ENCODE data around the gene RGS6.

The RGS6 gene

GRCh38 chr14:72154645-72155378 lies 222.6 kb downstream of the RGS6 start:
- H3K36me3 ChIP-seq (ENCODE audit: insufficient read depth, low read length) = no peaks in the 10 kb centered on the region
- H3K79me2 ChIP-seq (ENCODE audit: control insufficient read depth, insufficient read depth, low read length, unreplicated experiment) = no peaks in the 10 kb centered on the region
- H3K27me3 ChIP-seq (ENCODE audit: insufficient read depth, low read length) = no peaks in the 10 kb centered on the region
- H3K4me3 ChIP-seq (ENCODE audit: low read depth, low read length) = no peak overlapping the region
- no peaks in the 10 kb centered on the region for H3K4me1 ChIP-seq (ENCODE audit: control insufficient read depth, insufficient read depth, low read length, unreplicated experiment)
- H3K27ac ChIP-seq (ENCODE audit: low read depth, low read length) = no peak overlapping the region
- no peak overlapping the region for H2AFZ ChIP-seq (ENCODE audit: low read length, unreplicated experiment)

GRCh38 chr14:72155379-72155993 lies 223.3 kb downstream of the RGS6 start:
- H3K4me3 ChIP-seq (ENCODE audit: low read depth, low read length) = no peak overlapping the region
- H3K27me3 ChIP-seq (ENCODE audit: insufficient read depth, low read length) = no peaks in the 10 kb centered on the region
- no peaks in the 10 kb centered on the region for H3K79me2 ChIP-seq (ENCODE audit: control insufficient read depth, insufficient read depth, low read length, unreplicated experiment)
- no peak overlapping the region for H2AFZ ChIP-seq (ENCODE audit: low read length, unreplicated experiment)
- H3K36me3 ChIP-seq (ENCODE audit: insufficient read depth, low read length) = no peaks in the 10 kb centered on the region
- no peak overlapping the region for H3K27ac ChIP-seq (ENCODE audit: low read depth, low read length)
- H3K4me1 ChIP-seq (ENCODE audit: control insufficient read depth, insufficient read depth, low read length, unreplicated experiment) = no peaks in the 10 kb centered on the region

GRCh38 chr14:72164420-72165228 lies 232.4 kb downstream of the RGS6 start:
- Histone ChIP-seq H2AFZ (ENCODE audit: low read length, unreplicated experiment) (no peak overlapping the region), H3K36me3 (ENCODE audit: insufficient read depth, low read length) (no peaks in the 10 kb centered on the region), H3K27me3 (ENCODE audit: insufficient read depth, low read length) (no peaks in the 10 kb centered on the region), H3K4me3 (ENCODE audit: low read depth, low read length) (no peak overlapping the region), H3K4me1 (ENCODE audit: control insufficient read depth, insufficient read depth, low read length, unreplicated experiment) (no peaks in the 10 kb centered on the region), H3K79me2 (ENCODE audit: control insufficient read depth, insufficient read depth, low read length, unreplicated experiment) (no peaks in the 10 kb centered on the region), H3K27ac (ENCODE audit: low read depth, low read length) (no peak overlapping the region)

DNA sequence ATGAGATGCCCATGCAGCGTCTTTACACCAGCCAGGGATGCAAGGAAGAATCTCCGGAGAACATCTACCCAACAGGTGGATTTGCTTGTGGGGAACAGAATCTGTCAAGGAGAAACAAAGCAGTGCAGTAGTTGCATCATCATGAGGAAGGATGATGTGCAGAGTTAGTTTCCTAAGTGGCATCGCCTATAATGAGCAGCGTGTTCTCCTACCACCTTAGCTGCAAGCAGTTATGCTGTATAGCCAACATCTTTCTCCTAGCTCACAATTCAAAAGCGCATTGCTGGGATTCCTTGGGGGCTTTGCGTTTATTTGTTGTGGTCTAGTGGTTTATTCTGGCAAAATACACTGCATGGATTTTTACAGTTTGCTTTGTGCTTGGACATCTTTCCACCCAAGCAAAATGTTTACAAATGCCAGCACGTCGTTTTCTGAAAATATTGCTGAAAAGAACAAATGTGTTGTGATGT lies 233.0 kb downstream of the RGS6 start:
- no peak overlapping the region for H3K27ac ChIP-seq (ENCODE audit: low read depth, low read length)
- no peaks in the 10 kb centered on the region for H3K36me3 ChIP-seq (ENCODE audit: insufficient read depth, low read length)
- H2AFZ ChIP-seq (ENCODE audit: low read length, unreplicated experiment) = no peak overlapping the region
- H3K4me1 ChIP-seq (ENCODE audit: control insufficient read depth, insufficient read depth, low read length, unreplicated experiment) = no peaks in the 10 kb centered on the region
- H3K27me3 ChIP-seq (ENCODE audit: insufficient read depth, low read length) = no peaks in the 10 kb centered on the region
- H3K4me3 ChIP-seq (ENCODE audit: low read depth, low read length) = no peak overlapping the region
- no peaks in the 10 kb centered on the region for H3K79me2 ChIP-seq (ENCODE audit: control insufficient read depth, insufficient read depth, low read length, unreplicated experiment)

DNA sequence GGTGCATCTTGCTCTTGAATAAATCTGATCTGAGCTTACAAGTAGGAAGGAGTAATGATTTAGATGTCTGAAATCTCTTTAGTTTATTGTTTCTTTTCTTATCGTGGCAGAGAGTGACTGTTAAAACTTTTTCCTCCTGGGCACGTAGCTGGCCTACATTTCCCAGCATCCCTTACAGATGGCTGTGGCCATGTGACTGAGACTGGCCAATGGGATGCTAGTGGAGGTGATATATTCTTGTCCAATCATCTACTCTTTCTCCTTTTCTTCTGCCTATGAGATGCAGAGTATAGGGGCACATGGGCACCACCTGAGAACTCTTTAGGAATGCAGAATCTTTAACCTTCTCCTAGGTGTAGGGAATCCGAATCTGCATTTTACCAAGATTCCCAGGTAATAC lies 237.3 kb downstream of the RGS6 start:
- H3K4me3 ChIP-seq (ENCODE audit: low read depth, low read length) = no peak overlapping the region
- H3K4me1 ChIP-seq (ENCODE audit: control insufficient read depth, insufficient read depth, low read length, unreplicated experiment) = no peaks in the 10 kb centered on the region
- H2AFZ ChIP-seq (ENCODE audit: low read length, unreplicated experiment) = no peak overlapping the region
- H3K36me3 ChIP-seq (ENCODE audit: insufficient read depth, low read length) = no peaks in the 10 kb centered on the region
- no peaks in the 10 kb centered on the region for H3K27me3 ChIP-seq (ENCODE audit: insufficient read depth, low read length)
- no peak overlapping the region for H3K27ac ChIP-seq (ENCODE audit: low read depth, low read length)
- no peaks in the 10 kb centered on the region for H3K79me2 ChIP-seq (ENCODE audit: control insufficient read depth, insufficient read depth, low read length, unreplicated experiment)

DNA sequence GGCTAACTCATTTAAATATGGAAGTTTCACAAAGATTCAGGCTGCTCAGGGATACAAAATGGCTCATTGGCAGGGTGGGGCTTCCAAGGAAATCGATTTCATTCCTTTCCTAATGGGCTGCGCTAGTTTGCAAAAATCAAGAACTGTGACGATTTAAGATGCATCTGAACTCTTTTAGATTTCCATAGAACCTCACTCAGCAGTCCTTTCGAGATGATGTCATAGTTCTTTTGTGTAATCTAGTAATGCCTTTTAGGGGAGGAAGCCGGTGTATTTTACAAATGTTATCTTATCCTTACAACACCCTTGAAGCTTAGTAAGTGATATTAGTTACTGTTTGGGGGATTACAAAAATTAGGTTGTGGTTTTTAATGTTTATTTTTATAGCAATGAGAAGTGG lies 239.8 kb downstream of the RGS6 start:
- no peaks in the 10 kb centered on the region for H3K27me3 ChIP-seq (ENCODE audit: insufficient read depth, low read length)
- no peaks in the 10 kb centered on the region for H3K36me3 ChIP-seq (ENCODE audit: insufficient read depth, low read length)
- no peak overlapping the region for H3K27ac ChIP-seq (ENCODE audit: low read depth, low read length)
- no peak overlapping the region for H2AFZ ChIP-seq (ENCODE audit: low read length, unreplicated experiment)
- H3K4me1 ChIP-seq (ENCODE audit: control insufficient read depth, insufficient read depth, low read length, unreplicated experiment) = no peaks in the 10 kb centered on the region
- H3K79me2 ChIP-seq (ENCODE audit: control insufficient read depth, insufficient read depth, low read length, unreplicated experiment) = no peaks in the 10 kb centered on the region
- no peak overlapping the region for H3K4me3 ChIP-seq (ENCODE audit: low read depth, low read length)

DNA sequence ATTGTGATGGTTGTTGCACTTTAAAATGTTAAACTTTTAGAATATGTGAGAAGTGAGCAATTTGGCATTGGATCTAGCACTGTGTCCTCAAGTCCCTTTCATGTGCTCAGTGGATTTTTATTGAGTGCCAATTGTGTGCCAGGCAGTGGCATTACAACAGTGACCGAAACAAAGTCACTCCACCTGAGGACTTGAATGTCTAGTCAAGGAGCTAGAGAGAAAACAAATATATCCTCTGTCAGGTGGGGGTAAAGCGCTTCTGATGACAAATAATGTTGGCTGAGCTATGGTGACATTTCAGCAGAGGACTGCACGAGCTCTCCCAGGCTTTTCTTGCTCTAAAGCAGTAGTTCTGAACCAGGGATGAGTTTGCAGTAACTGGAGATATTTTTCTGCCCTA lies 240.4 kb downstream of the RGS6 start:
- Histone ChIP-seq H2AFZ (ENCODE audit: low read length, unreplicated experiment) (no peak overlapping the region), H3K36me3 (ENCODE audit: insufficient read depth, low read length) (no peaks in the 10 kb centered on the region), H3K27me3 (ENCODE audit: insufficient read depth, low read length) (no peaks in the 10 kb centered on the region), H3K4me1 (ENCODE audit: control insufficient read depth, insufficient read depth, low read length, unreplicated experiment) (no peaks in the 10 kb centered on the region), H3K4me3 (ENCODE audit: low read depth, low read length) (no peak overlapping the region), H3K79me2 (ENCODE audit: control insufficient read depth, insufficient read depth, low read length, unreplicated experiment) (no peaks in the 10 kb centered on the region), H3K27ac (ENCODE audit: low read depth, low read length) (no peak overlapping the region)

GRCh38 chr14:72173038-72173720 lies 240.9 kb downstream of the RGS6 start:
- no peak overlapping the region for H3K4me3 ChIP-seq (ENCODE audit: low read depth, low read length)
- H3K27ac ChIP-seq (ENCODE audit: low read depth, low read length) = no peak overlapping the region
- no peak overlapping the region for H2AFZ ChIP-seq (ENCODE audit: low read length, unreplicated experiment)
- H3K36me3 ChIP-seq (ENCODE audit: insufficient read depth, low read length) = no peaks in the 10 kb centered on the region
- H3K27me3 ChIP-seq (ENCODE audit: insufficient read depth, low read length) = no peaks in the 10 kb centered on the region
- no peaks in the 10 kb centered on the region for H3K4me1 ChIP-seq (ENCODE audit: control insufficient read depth, insufficient read depth, low read length, unreplicated experiment)
- no peaks in the 10 kb centered on the region for H3K79me2 ChIP-seq (ENCODE audit: control insufficient read depth, insufficient read depth, low read length, unreplicated experiment)

- H3K4me1 ChIP-seq (ENCODE audit: control insufficient read depth, insufficient read depth, low read length, unreplicated experiment) = no peaks in the 10 kb centered on the region
- H3K27ac ChIP-seq (ENCODE audit: low read depth, low read length) = no peak overlapping the region
- H3K79me2 ChIP-seq (ENCODE audit: control insufficient read depth, insufficient read depth, low read length, unreplicated experiment) = no peaks in the 10 kb centered on the region
- no peaks in the 10 kb centered on the region for H3K27me3 ChIP-seq (ENCODE audit: insufficient read depth, low read length)
- H3K4me3 ChIP-seq (ENCODE audit: low read depth, low read length) = no peak overlapping the region
- H3K36me3 ChIP-seq (ENCODE audit: insufficient read depth, low read length) = no peaks in the 10 kb centered on the region
- no peak overlapping the region for H2AFZ ChIP-seq (ENCODE audit: low read length, unreplicated experiment)
Observed at GRCh38 chr14:72177251-72177650, 245.0 kb downstream of the RGS6 start.

DNA sequence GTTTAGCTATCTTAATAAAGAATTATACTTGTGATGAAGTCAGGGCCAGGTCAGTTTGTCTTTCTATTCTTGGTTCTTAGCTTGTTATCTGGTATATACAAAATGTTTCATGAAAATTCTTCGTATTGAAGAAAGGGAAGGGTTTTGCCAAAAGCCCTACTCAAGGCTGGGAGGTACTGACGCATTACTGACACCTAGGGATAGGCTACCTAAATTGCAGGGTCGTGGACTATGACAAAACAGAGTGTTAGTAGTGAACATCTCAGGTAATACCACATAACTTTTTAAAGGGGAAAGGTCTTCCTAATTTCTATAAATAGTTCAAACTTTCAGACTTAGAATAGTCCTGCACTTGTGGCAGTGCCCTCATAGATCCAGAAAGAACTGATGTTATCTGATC lies 246.3 kb downstream of the RGS6 start:
- Histone ChIP-seq H3K36me3 (ENCODE audit: insufficient read depth, low read length) (no peaks in the 10 kb centered on the region), H3K79me2 (ENCODE audit: control insufficient read depth, insufficient read depth, low read length, unreplicated experiment) (no peaks in the 10 kb centered on the region), H3K27ac (ENCODE audit: low read depth, low read length) (no peak overlapping the region), H3K27me3 (ENCODE audit: insufficient read depth, low read length) (no peaks in the 10 kb centered on the region), H2AFZ (ENCODE audit: low read length, unreplicated experiment) (no peak overlapping the region), H3K4me1 (ENCODE audit: control insufficient read depth, insufficient read depth, low read length, unreplicated experiment) (no peaks in the 10 kb centered on the region), H3K4me3 (ENCODE audit: low read depth, low read length) (no peak overlapping the region)

Data from ACC112 (cell line).